Measurements from ENCODE around the gene FOXE1. TPM values are rescaled to one million over a fixed set of nuclear protein-coding genes. Genes with fewer than 3 reads are reported as not detected.

The FOXE1 gene
- total and polyA plus RNA-seq, 4 donors = not detected

GRCh38 chr9:97845763-97846162 lies 7.3 kb upstream of the FOXE1 start:
- Histone ChIP-seq H3K27me3 (ENCODE audit: control insufficient read depth in 4 of 4, insufficient read depth in 4 of 4, low read length in 3 of 4) (peaks cover 0 to 20% (median 13%) of the 10 kb centered on the region in 4 donors), H3K36me3 (ENCODE audit: control insufficient read depth in 4 of 4, insufficient read depth in 3 of 4, low read depth in 1 of 4, low read length in 3 of 4) (no peaks in the 10 kb centered on the region), H3K9me3 (ENCODE audit: control insufficient read depth in 4 of 4, low read length in 3 of 4) (peaks cover 0 to 3% (median 0%) of the 10 kb centered on the region in 4 donors), H3K4me3 (ENCODE audit: low read depth in 1 of 3, low read length in 3 of 3) (no peak overlapping the region), H3K4me1 (ENCODE audit: control insufficient read depth in 4 of 4, insufficient read depth in 4 of 4, low read length in 3 of 4) (peaks cover 2 to 11% (median 11%) of the 10 kb centered on the region in 4 donors), H3K9ac (ENCODE audit: low read depth in 1 of 2, low read length in 2 of 2) (no peak overlapping the region), H3K27ac (ENCODE audit: low read depth in 1 of 2, low read length in 2 of 2) (no peak overlapping the region)
- no peak for TF ChIP-seq HNF4G (IDR thresholded peaks at IDR 0.05)
- TF ChIP-seq, protein P1, sequence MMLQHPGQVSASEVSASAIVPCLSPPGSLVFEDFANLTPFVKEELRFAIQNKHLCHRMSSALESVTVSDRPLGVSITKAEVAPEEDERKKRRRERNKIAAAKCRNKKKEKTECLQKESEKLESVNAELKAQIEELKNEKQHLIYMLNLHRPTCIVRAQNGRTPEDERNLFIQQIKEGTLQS (IDR thresholded peaks at IDR 0.05) = no peak
- TF ChIP-seq, protein P2, sequence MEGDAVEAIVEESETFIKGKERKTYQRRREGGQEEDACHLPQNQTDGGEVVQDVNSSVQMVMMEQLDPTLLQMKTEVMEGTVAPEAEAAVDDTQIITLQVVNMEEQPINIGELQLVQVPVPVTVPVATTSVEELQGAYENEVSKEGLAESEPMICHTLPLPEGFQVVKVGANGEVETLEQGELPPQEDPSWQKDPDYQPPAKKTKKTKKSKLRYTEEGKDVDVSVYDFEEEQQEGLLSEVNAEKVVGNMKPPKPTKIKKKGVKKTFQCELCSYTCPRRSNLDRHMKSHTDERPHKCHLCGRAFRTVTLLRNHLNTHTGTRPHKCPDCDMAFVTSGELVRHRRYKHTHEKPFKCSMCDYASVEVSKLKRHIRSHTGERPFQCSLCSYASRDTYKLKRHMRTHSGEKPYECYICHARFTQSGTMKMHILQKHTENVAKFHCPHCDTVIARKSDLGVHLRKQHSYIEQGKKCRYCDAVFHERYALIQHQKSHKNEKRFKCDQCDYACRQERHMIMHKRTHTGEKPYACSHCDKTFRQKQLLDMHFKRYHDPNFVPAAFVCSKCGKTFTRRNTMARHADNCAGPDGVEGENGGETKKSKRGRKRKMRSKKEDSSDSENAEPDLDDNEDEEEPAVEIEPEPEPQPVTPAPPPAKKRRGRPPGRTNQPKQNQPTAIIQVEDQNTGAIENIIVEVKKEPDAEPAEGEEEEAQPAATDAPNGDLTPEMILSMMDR (IDR thresholded peaks at IDR 0.05; ENCODE audit: low read depth, low read length, missing input control) = no peak
- no peak for TF ChIP-seq EGR1 (IDR thresholded peaks at IDR 0.05; ENCODE audit: low read depth in 2 of 2)
- no peak for DNase-seq (ENCODE audit: low spot score)
- 78% methylated on average over 2 of the region's 2 CpGs for WGBS

DNA sequence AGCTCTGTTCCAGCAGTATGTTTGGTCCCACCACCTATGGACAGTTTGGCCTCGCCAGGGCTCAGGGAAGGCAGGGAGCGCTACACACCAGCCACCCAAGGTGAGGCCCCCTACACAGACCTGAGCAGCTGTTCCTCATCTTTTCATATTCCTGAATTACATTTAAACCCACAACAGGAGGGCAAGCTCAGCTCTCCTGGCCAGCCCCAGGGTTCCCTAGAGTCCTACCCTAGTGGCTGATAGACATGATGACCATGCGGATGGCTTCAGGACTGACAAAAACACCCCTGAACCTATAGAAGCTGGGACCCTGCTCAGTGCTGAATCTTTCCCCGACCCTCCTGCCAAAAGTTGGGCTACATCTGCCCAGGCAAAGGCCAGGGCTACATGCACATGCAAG lies 6.7 kb upstream of the FOXE1 start:
- 60% methylated on average over 4 of the region's 4 CpGs for WGBS
- Histone ChIP-seq H3K4me3 (ENCODE audit: low read depth in 1 of 3, low read length in 3 of 3) (no peak overlapping the region), H3K9me3 (ENCODE audit: control insufficient read depth in 4 of 4, low read length in 3 of 4) (peaks cover 0 to 3% (median 0%) of the 10 kb centered on the region in 4 donors), H3K4me1 (ENCODE audit: control insufficient read depth in 4 of 4, insufficient read depth in 4 of 4, low read length in 3 of 4) (peaks cover 2 to 12% (median 11%) of the 10 kb centered on the region in 4 donors), H3K27ac (ENCODE audit: low read depth in 1 of 2, low read length in 2 of 2) (no peak overlapping the region), H3K27me3 (ENCODE audit: control insufficient read depth in 4 of 4, insufficient read depth in 4 of 4, low read length in 3 of 4) (peaks cover 0 to 22% (median 14%) of the 10 kb centered on the region in 4 donors), H3K9ac (ENCODE audit: low read depth in 1 of 2, low read length in 2 of 2) (no peak overlapping the region), H3K36me3 (ENCODE audit: control insufficient read depth in 4 of 4, insufficient read depth in 3 of 4, low read depth in 1 of 4, low read length in 3 of 4) (no peaks in the 10 kb centered on the region)
- no peak for DNase-seq (ENCODE audit: low spot score)
- no peak for TF ChIP-seq RAD21 (IDR thresholded peaks at IDR 0.05)
- TF ChIP-seq RXRA (IDR thresholded peaks at IDR 0.05) = no peak
- TF ChIP-seq NR2F2 (IDR thresholded peaks at IDR 0.05) = no peak
- no peak for TF ChIP-seq YY1 (IDR thresholded peaks at IDR 0.05)
- TF ChIP-seq JUND (IDR thresholded peaks at IDR 0.05) = no peak

DNA sequence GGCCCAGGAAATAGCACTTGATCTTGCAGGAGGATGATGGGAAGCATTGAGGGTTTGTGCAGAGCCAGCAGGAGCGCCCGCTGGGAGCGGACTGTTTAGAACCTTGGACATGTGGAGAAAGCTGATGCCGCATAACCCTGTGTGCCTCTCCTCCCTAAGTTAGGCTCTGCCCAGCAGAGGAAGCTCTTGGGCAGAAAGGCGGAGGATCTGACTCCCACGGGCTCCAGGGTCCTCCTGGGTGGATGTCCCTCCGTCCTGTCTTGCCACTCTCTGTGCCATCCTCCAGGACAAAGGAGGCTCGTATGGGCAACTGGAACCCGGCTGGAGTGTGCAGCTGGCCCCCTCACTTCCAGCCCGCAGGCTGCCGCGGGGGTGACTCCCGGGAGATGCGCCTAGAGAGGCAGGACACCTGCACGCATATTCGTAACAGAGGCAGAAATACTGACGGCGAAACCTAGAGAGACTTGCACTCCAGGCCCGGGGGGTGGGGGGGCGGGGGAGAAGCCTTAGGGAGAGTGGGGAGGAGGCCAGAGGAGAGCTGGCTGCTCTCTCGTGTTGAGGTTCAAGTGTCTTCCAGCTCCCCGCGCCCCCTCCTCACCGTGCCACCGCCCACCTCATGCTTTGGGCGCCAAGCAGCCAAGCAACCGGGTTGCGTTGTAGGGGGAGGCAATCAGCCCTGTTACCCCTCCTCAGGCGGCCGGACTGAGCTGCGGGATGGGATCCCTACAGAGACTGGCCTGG lies 5.4 kb upstream of the FOXE1 start:
- peaks cover 0 to 26% (median 18%) of the 10 kb centered on the region in 4 donors for H3K27me3 ChIP-seq (ENCODE audit: control insufficient read depth in 4 of 4, insufficient read depth in 4 of 4, low read length in 3 of 4)
- no peak for DNase-seq (ENCODE audit: low spot score)
- no peaks in the 10 kb centered on the region for H3K36me3 ChIP-seq (ENCODE audit: control insufficient read depth in 4 of 4, insufficient read depth in 3 of 4, low read depth in 1 of 4, low read length in 3 of 4)
- peaks cover 3 to 21% (median 15%) of the 10 kb centered on the region in 4 donors for H3K4me1 ChIP-seq (ENCODE audit: control insufficient read depth in 4 of 4, insufficient read depth in 4 of 4, low read length in 3 of 4)
- H3K27ac ChIP-seq (ENCODE audit: low read depth in 1 of 2, low read length in 2 of 2) = no peak overlapping the region
- no peak overlapping the region for H3K4me3 ChIP-seq (ENCODE audit: low read depth in 1 of 3, low read length in 3 of 3)
- TF ChIP-seq HNF4G (IDR thresholded peaks at IDR 0.05) (no peak), NR2F2 (IDR thresholded peaks at IDR 0.05) (no peak), EGR1 (IDR thresholded peaks at IDR 0.05; ENCODE audit: low read depth in 2 of 2) (no peak), MAX (IDR thresholded peaks at IDR 0.05) (no peak)
- TF ChIP-seq, protein P2 (IDR thresholded peaks at IDR 0.05; ENCODE audit: low read depth, low read length, missing input control) = no peak
- TF ChIP-seq, protein P3, sequence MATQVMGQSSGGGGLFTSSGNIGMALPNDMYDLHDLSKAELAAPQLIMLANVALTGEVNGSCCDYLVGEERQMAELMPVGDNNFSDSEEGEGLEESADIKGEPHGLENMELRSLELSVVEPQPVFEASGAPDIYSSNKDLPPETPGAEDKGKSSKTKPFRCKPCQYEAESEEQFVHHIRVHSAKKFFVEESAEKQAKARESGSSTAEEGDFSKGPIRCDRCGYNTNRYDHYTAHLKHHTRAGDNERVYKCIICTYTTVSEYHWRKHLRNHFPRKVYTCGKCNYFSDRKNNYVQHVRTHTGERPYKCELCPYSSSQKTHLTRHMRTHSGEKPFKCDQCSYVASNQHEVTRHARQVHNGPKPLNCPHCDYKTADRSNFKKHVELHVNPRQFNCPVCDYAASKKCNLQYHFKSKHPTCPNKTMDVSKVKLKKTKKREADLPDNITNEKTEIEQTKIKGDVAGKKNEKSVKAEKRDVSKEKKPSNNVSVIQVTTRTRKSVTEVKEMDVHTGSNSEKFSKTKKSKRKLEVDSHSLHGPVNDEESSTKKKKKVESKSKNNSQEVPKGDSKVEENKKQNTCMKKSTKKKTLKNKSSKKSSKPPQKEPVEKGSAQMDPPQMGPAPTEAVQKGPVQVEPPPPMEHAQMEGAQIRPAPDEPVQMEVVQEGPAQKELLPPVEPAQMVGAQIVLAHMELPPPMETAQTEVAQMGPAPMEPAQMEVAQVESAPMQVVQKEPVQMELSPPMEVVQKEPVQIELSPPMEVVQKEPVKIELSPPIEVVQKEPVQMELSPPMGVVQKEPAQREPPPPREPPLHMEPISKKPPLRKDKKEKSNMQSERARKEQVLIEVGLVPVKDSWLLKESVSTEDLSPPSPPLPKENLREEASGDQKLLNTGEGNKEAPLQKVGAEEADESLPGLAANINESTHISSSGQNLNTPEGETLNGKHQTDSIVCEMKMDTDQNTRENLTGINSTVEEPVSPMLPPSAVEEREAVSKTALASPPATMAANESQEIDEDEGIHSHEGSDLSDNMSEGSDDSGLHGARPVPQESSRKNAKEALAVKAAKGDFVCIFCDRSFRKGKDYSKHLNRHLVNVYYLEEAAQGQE (IDR thresholded peaks at IDR 0.05) = no peak
- no peak overlapping the region for H3K9ac ChIP-seq (ENCODE audit: low read depth in 1 of 2, low read length in 2 of 2)
- 15% methylated on average over 31 of the region's 31 CpGs for WGBS
- H3K9me3 ChIP-seq (ENCODE audit: control insufficient read depth in 4 of 4, low read length in 3 of 4) = peaks cover 0 to 2% (median 0%) of the 10 kb centered on the region in 4 donors

Data from liver (tissue), 9 donors.